ENCODE measurements around the gene OSBP2. TPM values are rescaled to one million over a fixed set of nuclear protein-coding genes. Genes with fewer than 3 reads are reported as not detected.

Gene OSBP2
- total RNA-seq, 1 donor from 2014 or later: 0.35 TPM

- Mint-ChIP-seq H3K4me1 (no peaks in the 10 kb centered on the region), H3K27ac (no peak overlapping the region), H3K36me3 (ENCODE audit: low read depth) (no peaks in the 10 kb centered on the region), H3K27me3 (peaks cover 3% of the 10 kb centered on the region), H3K9me3 (no peaks in the 10 kb centered on the region), H3K4me3 (no peak overlapping the region)
- TF ChIP-seq, protein P1, sequence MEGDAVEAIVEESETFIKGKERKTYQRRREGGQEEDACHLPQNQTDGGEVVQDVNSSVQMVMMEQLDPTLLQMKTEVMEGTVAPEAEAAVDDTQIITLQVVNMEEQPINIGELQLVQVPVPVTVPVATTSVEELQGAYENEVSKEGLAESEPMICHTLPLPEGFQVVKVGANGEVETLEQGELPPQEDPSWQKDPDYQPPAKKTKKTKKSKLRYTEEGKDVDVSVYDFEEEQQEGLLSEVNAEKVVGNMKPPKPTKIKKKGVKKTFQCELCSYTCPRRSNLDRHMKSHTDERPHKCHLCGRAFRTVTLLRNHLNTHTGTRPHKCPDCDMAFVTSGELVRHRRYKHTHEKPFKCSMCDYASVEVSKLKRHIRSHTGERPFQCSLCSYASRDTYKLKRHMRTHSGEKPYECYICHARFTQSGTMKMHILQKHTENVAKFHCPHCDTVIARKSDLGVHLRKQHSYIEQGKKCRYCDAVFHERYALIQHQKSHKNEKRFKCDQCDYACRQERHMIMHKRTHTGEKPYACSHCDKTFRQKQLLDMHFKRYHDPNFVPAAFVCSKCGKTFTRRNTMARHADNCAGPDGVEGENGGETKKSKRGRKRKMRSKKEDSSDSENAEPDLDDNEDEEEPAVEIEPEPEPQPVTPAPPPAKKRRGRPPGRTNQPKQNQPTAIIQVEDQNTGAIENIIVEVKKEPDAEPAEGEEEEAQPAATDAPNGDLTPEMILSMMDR (IDR thresholded peaks at IDR 0.05): no peak
- ATAC-seq (ENCODE audit: low read depth): no peak
- intact Hi-C loops (cut with micrococcal nuclease): no loop called here
- no peak for DNase-seq
- ChIA-PET POLR2A (no interaction called here), CTCF (no interaction called here)
Observed at GRCh38 chr22:30861131-30861530, 166.5 kb downstream of the OSBP2 start.

DNA sequence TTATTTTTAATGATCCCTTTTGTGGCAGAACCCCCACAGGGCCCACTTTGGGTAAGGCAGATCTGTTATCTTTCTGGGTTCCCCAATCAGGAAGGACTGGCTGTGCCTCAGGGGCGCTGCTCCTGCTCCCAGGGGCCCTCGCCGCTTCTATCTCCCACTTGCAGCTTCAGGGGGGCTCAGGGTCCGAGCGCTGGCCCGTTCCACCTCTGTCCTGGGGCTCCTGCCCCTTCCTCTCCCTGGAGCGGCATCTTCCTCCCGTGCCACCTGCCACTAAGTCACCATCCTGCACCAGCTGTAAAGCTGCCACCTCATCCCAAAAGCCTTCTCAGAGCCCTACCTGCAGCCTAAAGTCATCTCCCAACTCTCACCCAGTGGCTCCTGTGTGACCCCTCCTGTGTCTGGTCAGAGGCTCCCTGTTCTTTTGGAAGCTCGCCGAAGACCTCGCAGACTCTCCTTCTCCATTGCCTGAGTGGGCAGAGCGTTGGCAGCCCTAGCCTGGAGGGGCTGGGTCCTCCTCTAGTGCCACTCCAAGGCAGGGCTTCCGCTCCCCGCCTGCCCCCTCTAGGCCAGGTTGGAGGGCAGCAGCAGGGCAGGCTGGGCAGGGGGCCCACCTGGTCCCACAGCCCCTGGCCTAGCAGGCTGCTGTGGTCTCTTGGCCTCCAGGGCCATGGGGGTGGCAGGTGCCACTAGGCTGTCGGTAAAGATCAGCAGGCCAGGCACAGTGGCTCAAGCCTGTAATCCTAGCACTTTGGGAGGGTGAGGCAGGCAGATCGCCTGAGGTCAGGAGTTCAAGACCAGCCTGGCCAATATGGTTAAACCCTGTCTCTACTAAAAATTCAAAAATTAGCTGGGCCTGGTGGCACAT, 167.2 kb downstream of the OSBP2 start:
- Mint-ChIP-seq H3K27ac (no peak overlapping the region), H3K9me3 (no peaks in the 10 kb centered on the region), H3K36me3 (ENCODE audit: low read depth) (no peaks in the 10 kb centered on the region), H3K27me3 (peaks cover 3% of the 10 kb centered on the region), H3K4me1 (no peaks in the 10 kb centered on the region), H3K4me3 (no peak overlapping the region)
- no peak for ATAC-seq (ENCODE audit: low read depth)
- ChIA-PET POLR2A (no interaction called here), CTCF (no interaction called here)
- intact Hi-C loops (cut with micrococcal nuclease): no loop called here
- TF ChIP-seq, protein P1 (IDR thresholded peaks at IDR 0.05): no peak
- peak; percentile 6 for DNase-seq

DNA sequence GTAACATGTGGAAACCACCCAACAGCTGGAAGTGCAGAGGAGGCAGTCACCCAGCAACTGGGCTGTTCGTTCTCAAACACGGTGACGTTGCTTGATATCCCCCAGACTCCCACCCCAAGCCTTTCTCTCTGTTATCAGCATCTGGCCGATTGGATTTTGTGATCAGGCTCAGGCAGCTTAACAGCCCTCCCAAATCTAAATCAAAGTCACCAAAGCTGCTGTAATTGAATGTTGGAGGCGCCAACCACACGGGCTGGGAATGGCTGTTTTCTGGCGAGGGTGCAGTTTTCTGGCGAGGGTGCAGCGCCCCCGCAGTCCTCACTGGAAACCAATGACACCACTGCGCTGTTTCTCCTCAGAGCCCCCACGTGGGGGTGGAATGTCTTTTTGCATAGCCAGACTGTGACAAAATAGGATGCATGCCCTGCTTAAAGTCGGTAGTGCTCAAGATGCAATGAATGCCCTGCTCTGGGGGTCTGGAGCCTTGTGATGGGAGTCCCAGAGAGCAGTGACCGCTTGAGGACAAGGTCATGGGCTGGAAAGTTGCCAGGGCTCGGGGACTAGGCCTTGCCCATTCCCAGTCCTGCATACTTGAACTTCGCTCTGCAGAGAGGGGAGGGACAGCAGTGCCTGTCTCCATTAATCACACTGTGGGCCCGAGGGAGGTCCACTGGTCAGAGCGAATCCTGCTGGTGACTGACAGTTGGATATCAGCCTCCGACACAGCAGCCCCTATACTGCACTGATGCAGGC, 168.6 kb downstream of the OSBP2 start:
- ATAC-seq (ENCODE audit: low read depth): no peak
- peak; percentile 11 for DNase-seq
- ChIA-PET POLR2A (no interaction called here), CTCF (no interaction called here)
- no peaks in the 10 kb centered on the region for H3K4me1 Mint-ChIP-seq
- no peaks in the 10 kb centered on the region for H3K36me3 Mint-ChIP-seq (ENCODE audit: low read depth)
- no peak overlapping the region for H3K4me3 Mint-ChIP-seq
- H3K9me3 Mint-ChIP-seq: no peaks in the 10 kb centered on the region
- TF ChIP-seq, protein P1 (IDR thresholded peaks at IDR 0.05): no peak
- H3K27ac Mint-ChIP-seq: no peak overlapping the region
- intact Hi-C loops (cut with micrococcal nuclease): no loop called here
- no peaks in the 10 kb centered on the region for H3K27me3 Mint-ChIP-seq

GRCh38 chr22:30864441-30865420, 170.1 kb downstream of the OSBP2 start:
- intact Hi-C loops (cut with micrococcal nuclease): no loop called here
- Mint-ChIP-seq H3K27me3 (no peaks in the 10 kb centered on the region), H3K4me3 (no peak overlapping the region), H3K36me3 (ENCODE audit: low read depth) (no peaks in the 10 kb centered on the region), H3K9me3 (no peaks in the 10 kb centered on the region), H3K4me1 (no peaks in the 10 kb centered on the region), H3K27ac (no peak overlapping the region)
- ATAC-seq (ENCODE audit: low read depth) (no peak), DNase-seq (peak; percentile 7)
- TF ChIP-seq, protein P1 (IDR thresholded peaks at IDR 0.05): no peak
- ChIA-PET CTCF (no interaction called here), POLR2A (interaction anchor here (0.7 kb wide), 1 partner anchor 414 kb away, joined by 5 read pairs; no protein-coding TSS in a partner anchor)
